ENCODE data around the gene HOXD10.

HOXD10 gene

GRCh38 chr2:176092270-176093144 is 24.1 kb upstream of the HOXD10 start, which contains the start of gene HOXD13:
Gene HOXD13 (plus strand): TSS chr2:176092721. CDS start chr2:176092891, 170 bp downstream.
- 0 out of 2 replicates have a peak, but pooled peaks cover 5% of the 10 kb centered on the region for H3K4me1 ChIP-seq (ENCODE audit: low read length)
- no peak for DNase-seq
- no peak within 1 kb of the TSS for H3K4me3 ChIP-seq (ENCODE audit: low read length)
- no peak within 1 kb of the TSS for H3K9ac ChIP-seq (ENCODE audit: low read length)
- no peaks in the 10 kb centered on the region for H3K36me3 ChIP-seq (replicated peaks; ENCODE audit: insufficient read depth, low read length)
- H3K4me2 ChIP-seq (ENCODE audit: low read depth, low read length) = no peak within 1 kb of the TSS
- H3K27ac ChIP-seq (ENCODE audit: low read length) = no peak within 1 kb of the TSS
- peaks cover 17% of the 10 kb centered on the region for H3F3A ChIP-seq (ENCODE audit: insufficient read depth, low read length)
- H3K9me2 ChIP-seq (replicated peaks; ENCODE audit: insufficient read depth, low read length) = no peaks in the 10 kb centered on the region
- 0 out of 2 replicates have a peak, but pooled peaks cover 9% of the 10 kb centered on the region for H3K27me3 ChIP-seq (replicated peaks; ENCODE audit: insufficient read depth, low read length)
- H2AFZ ChIP-seq (ENCODE audit: low read length) = no peak within 1 kb of the TSS
- H4K20me1 ChIP-seq (ENCODE audit: insufficient read depth, low read length) = no peaks in the 10 kb centered on the region
- H3K79me2 ChIP-seq (ENCODE audit: low read length) = no peaks in the 10 kb centered on the region
- H3K9me3 ChIP-seq (replicated peaks; ENCODE audit: insufficient read depth, low read length) = no peaks in the 10 kb centered on the region
- no peak for TF ChIP-seq CTCF (IDR thresholded peaks at IDR 0.05; ENCODE audit: low read length)
- no peak for TF ChIP-seq EZH2 (optimal IDR thresholded peaks at IDR 0.05; ENCODE audit: low read depth, low read length)
- TF ChIP-seq EZH2phosphoT487 (IDR thresholded peaks at IDR 0.05; ENCODE audit: low read length) = no peak

- Histone ChIP-seq H3K9ac (ENCODE audit: low read length) (no peak overlapping the region), H2AFZ (ENCODE audit: low read length) (no peak overlapping the region), H3K4me3 (ENCODE audit: low read length) (no peak overlapping the region), H3K4me1 (ENCODE audit: low read length) (0 out of 2 replicates have a peak, but pooled peaks cover 5% of the 10 kb centered on the region), H3K27ac (ENCODE audit: low read length) (no peak overlapping the region), H3K27me3 (replicated peaks; ENCODE audit: insufficient read depth, low read length) (0 out of 2 replicates have a peak, but pooled peaks cover 9% of the 10 kb centered on the region), H3F3A (ENCODE audit: insufficient read depth, low read length) (peaks cover 17% of the 10 kb centered on the region), H3K4me2 (ENCODE audit: low read depth, low read length) (no peak overlapping the region), H4K20me1 (ENCODE audit: insufficient read depth, low read length) (no peaks in the 10 kb centered on the region), H3K79me2 (ENCODE audit: low read length) (no peaks in the 10 kb centered on the region), H3K9me2 (replicated peaks; ENCODE audit: insufficient read depth, low read length) (no peaks in the 10 kb centered on the region), H3K9me3 (replicated peaks; ENCODE audit: insufficient read depth, low read length) (no peaks in the 10 kb centered on the region), H3K36me3 (replicated peaks; ENCODE audit: insufficient read depth, low read length) (no peaks in the 10 kb centered on the region)
- DNase-seq = no peak
- TF ChIP-seq EZH2 (optimal IDR thresholded peaks at IDR 0.05; ENCODE audit: low read depth, low read length) (no peak), EZH2phosphoT487 (IDR thresholded peaks at IDR 0.05; ENCODE audit: low read length) (no peak), CTCF (IDR thresholded peaks at IDR 0.05; ENCODE audit: low read length) (no peak)
Observed at GRCh38 chr2:176093145-176093897, 23.3 kb upstream of the HOXD10 start.

- Histone ChIP-seq H3K9ac (ENCODE audit: low read length) (no peak overlapping the region), H3K9me3 (replicated peaks; ENCODE audit: insufficient read depth, low read length) (no peaks in the 10 kb centered on the region), H3K36me3 (replicated peaks; ENCODE audit: insufficient read depth, low read length) (no peaks in the 10 kb centered on the region), H3F3A (ENCODE audit: insufficient read depth, low read length) (peaks cover 17% of the 10 kb centered on the region), H3K4me2 (ENCODE audit: low read depth, low read length) (no peak overlapping the region), H3K4me3 (ENCODE audit: low read length) (no peak overlapping the region), H3K4me1 (ENCODE audit: low read length) (0 out of 2 replicates have a peak, but pooled peaks cover 5% of the 10 kb centered on the region), H3K27ac (ENCODE audit: low read length) (no peak overlapping the region), H3K27me3 (replicated peaks; ENCODE audit: insufficient read depth, low read length) (peaks cover 5% of the 10 kb centered on the region; the same call in 1 of the 2 replicates), H3K79me2 (ENCODE audit: low read length) (no peaks in the 10 kb centered on the region), H2AFZ (ENCODE audit: low read length) (no peak overlapping the region), H3K9me2 (replicated peaks; ENCODE audit: insufficient read depth, low read length) (no peaks in the 10 kb centered on the region), H4K20me1 (ENCODE audit: insufficient read depth, low read length) (no peaks in the 10 kb centered on the region)
- DNase-seq = no peak
- TF ChIP-seq EZH2phosphoT487 (IDR thresholded peaks at IDR 0.05; ENCODE audit: low read length) (no peak), CTCF (IDR thresholded peaks at IDR 0.05; ENCODE audit: low read length) (no peak), EZH2 (optimal IDR thresholded peaks at IDR 0.05; ENCODE audit: low read depth, low read length) (no peak)
Observed at GRCh38 chr2:176093898-176094249, 22.7 kb upstream of the HOXD10 start.
